Activated naive CD4-positive, alpha-beta T cell treated with anti-CD3 and anti-CD28 coated beads for 36 hours (primary cell): ENCODE results near the gene ZNF774. TPM values are rescaled to one million over a fixed set of nuclear protein-coding genes. Genes with fewer than 3 reads are reported as not detected.

Experiments
- CTCF ChIA-PET: fragments of 350-600 bp; sonication (Branson Sonifier 250); formaldehyde crosslinking; loops from one replicate; lab custom pipeline; 2021; ENCODE audit warnings: antibody characterized with exemption; lab: Charles Lee
- DNase-seq: peaks from one replicate; pipeline ENCODE4 v3.0.0-alpha.2; 2020
- H3K27ac Mint-ChIP-seq: one replicate; pipeline ENCODE4 v1.8.0; 2021; ENCODE audit warnings: mild to moderate bottlenecking, mixed read lengths
- H3K27me3 Mint-ChIP-seq: one replicate; pipeline ENCODE4 v1.8.0; 2021; ENCODE audit warnings: low read depth, mixed read lengths
- H3K36me3 Mint-ChIP-seq: one replicate; pipeline ENCODE4 v1.8.0; 2021; ENCODE audit warnings: low read depth, mixed read lengths
- H3K4me1 Mint-ChIP-seq: one replicate; pipeline ENCODE4 v1.8.0; 2021; ENCODE audit warnings: low read depth, mixed read lengths
- H3K4me3 Mint-ChIP-seq: one replicate; pipeline ENCODE4 v1.8.0; 2021; ENCODE audit warnings: mild to moderate bottlenecking, moderate library complexity, mixed read lengths
- H3K9me3 Mint-ChIP-seq: one replicate; pipeline ENCODE4 v1.8.0; 2021; ENCODE audit warnings: mixed read lengths
- intact Hi-C: fragments of 100-400 bp; cut with micrococcal nuclease; formaldehyde crosslinking; loops from one replicate; pipeline ENCODE4 v1.15.1; 2023
- total RNA-seq, 2 experiments: library from RNA; stranded (reverse); gene quantifications; one replicate each; pipeline ENCODE4 v1.2.3, GENCODE V29; 2021

Gene ZNF774
- total RNA-seq, 2 experiments from 2014 or later = 0.84 to 0.95 TPM

DNA sequence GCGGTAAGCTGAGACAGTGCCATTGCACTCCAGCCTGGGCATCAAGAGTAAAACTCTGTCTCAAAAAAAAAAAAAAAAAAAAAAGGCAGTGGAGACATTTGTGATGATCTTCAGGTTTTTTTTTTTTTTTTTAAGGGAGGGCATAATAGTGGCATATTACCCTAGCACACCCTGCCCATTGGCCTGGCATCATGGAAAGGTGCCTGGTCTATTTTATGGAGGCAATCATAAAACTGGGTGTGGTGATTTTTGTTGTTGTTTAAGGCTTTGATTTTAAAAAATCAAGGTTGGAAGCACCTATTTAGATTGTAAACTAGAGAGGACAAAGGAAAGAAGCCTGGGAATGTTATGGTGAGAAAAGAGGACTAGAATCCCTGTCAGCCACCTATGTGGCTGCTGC, 42.0 kb downstream of the ZNF774 start:
- Mint-ChIP-seq H3K9me3 (no peaks in the 10 kb centered on the region), H3K4me1 (peaks cover 71% of the 10 kb centered on the region), H3K27ac (no peak overlapping the region), H3K27me3 (no peaks in the 10 kb centered on the region), H3K36me3 (peaks cover 33% of the 10 kb centered on the region), H3K4me3 (no peak overlapping the region)
- intact Hi-C loops = no loop called here
- CTCF ChIA-PET = interaction anchor here (2.1 kb wide), 1 partner anchor 74 kb away, joined by 8 read pairs; no protein-coding TSS in a partner anchor
- DNase-seq = no peak

- CTCF ChIA-PET = interaction anchor here (0.6 to 2.1 kb wide), 2 partner anchors 75 to 161 kb away, joined by 3 to 8 read pairs; no protein-coding TSS in a partner anchor
- no peak overlapping the region for H3K4me3 Mint-ChIP-seq
- H3K9me3 Mint-ChIP-seq = no peaks in the 10 kb centered on the region
- no peak for DNase-seq
- H3K27ac Mint-ChIP-seq = no peak overlapping the region
- peaks cover 67% of the 10 kb centered on the region for H3K4me1 Mint-ChIP-seq
- H3K27me3 Mint-ChIP-seq = no peaks in the 10 kb centered on the region
- intact Hi-C loops = no loop called here
- H3K36me3 Mint-ChIP-seq = peaks cover 30% of the 10 kb centered on the region
These were observed 42.8 kb downstream of the ZNF774 start for GRCh38 chr15:90394748-90395442.

GRCh38 chr15:90396321-90396720, 44.2 kb downstream of the ZNF774 start:
- CTCF ChIA-PET = no interaction called here
- H3K27ac Mint-ChIP-seq = no peak overlapping the region

GRCh38 chr15:90400005-90400758, 48.1 kb downstream of the ZNF774 start:
- H3K4me1 Mint-ChIP-seq = peaks cover 64% of the 10 kb centered on the region
- H3K36me3 Mint-ChIP-seq = peaks cover 2% of the 10 kb centered on the region
- H3K9me3 Mint-ChIP-seq = no peaks in the 10 kb centered on the region
- CTCF ChIA-PET = interaction anchor here (1.1 to 1.9 kb wide), 3 partner anchors 12 to 82 kb away, joined by 4 to 7 read pairs (median 5); partner anchors contain the start of gene IQGAP1
- peak overlapping the region; percentile 91 for H3K27ac Mint-ChIP-seq
- no peak for DNase-seq
- intact Hi-C loops = loop anchor here (1.0 to 5.0 kb wide), 5 partner anchors 8 to 298 kb away; partner anchors contain the start of genes IDH2 and IQGAP1
- H3K4me3 Mint-ChIP-seq = peak overlapping the region; percentile 59
- H3K27me3 Mint-ChIP-seq = no peaks in the 10 kb centered on the region

More at GRCh38 chr15:90396321-90396720, 44.2 kb downstream of the ZNF774 start:
- H3K4me3 Mint-ChIP-seq = no peak overlapping the region
- peaks cover 68% of the 10 kb centered on the region for H3K4me1 Mint-ChIP-seq
- no peaks in the 10 kb centered on the region for H3K27me3 Mint-ChIP-seq
- intact Hi-C loops = no loop called here
- no peak for DNase-seq
- H3K9me3 Mint-ChIP-seq = no peaks in the 10 kb centered on the region
- peaks cover 21% of the 10 kb centered on the region for H3K36me3 Mint-ChIP-seq

DNA sequence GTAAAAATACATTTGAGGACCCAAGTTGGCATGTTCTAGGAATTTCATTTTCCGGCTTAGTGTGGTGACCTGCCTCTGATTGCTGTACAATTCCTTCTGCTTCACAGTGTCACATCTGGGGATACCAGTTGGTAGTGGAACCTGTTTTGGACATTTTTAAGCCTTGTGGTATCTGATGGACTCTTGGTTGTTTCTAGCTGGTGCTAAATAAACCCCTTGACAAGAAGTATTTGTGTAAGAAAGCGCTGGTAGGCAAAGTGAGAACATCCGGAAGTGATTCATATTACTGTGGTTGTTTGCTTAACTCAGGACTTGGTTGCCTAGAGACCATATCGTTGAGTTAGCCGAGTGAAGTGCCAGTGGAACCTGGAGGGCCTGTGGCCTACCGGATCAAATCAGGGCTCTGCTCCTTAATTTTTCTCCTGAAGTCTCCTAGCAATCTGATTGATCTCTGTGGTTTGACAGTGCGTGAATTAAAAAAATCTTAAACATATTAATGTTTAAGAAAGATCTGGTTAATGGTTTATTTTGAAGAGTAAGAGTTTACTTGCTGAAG, 48.8 kb downstream of the ZNF774 start:
- DNase-seq = peak; percentile 74
- peaks cover 61% of the 10 kb centered on the region for H3K4me1 Mint-ChIP-seq
- no peaks in the 10 kb centered on the region for H3K27me3 Mint-ChIP-seq
- intact Hi-C loops = loop anchor here (1.0 to 5.0 kb wide), 5 partner anchors 7 to 299 kb away; partner anchors contain the start of genes IDH2 and IQGAP1
- peaks cover 2% of the 10 kb centered on the region for H3K36me3 Mint-ChIP-seq
- CTCF ChIA-PET = interaction anchor here (0.6 to 1.1 kb wide), 3 partner anchors 26 to 48 kb away, joined by 3 to 4 read pairs (median 3); no protein-coding TSS in a partner anchor
- H3K27ac Mint-ChIP-seq = peak overlapping the region; percentile 91
- no peaks in the 10 kb centered on the region for H3K9me3 Mint-ChIP-seq
- peak overlapping the region; percentile 59 for H3K4me3 Mint-ChIP-seq

- peaks cover 62% of the 10 kb centered on the region for H3K4me1 Mint-ChIP-seq
- H3K9me3 Mint-ChIP-seq = no peaks in the 10 kb centered on the region
- H3K36me3 Mint-ChIP-seq = peaks cover 2% of the 10 kb centered on the region
- CTCF ChIA-PET = interaction anchor here (0.6 to 1.2 kb wide), 5 partner anchors 10 to 49 kb away, joined by 3 to 4 read pairs (median 3); no protein-coding TSS in a partner anchor
- intact Hi-C loops = loop anchor here (5.0 kb wide), 2 partner anchors 276 to 299 kb away; partner anchors contain the start of gene IDH2
- DNase-seq = no peak
- peak overlapping the region; percentile 62 for H3K27ac Mint-ChIP-seq
- no peak overlapping the region for H3K4me3 Mint-ChIP-seq
- H3K27me3 Mint-ChIP-seq = no peaks in the 10 kb centered on the region
These were observed 49.4 kb downstream of the ZNF774 start for GRCh38 chr15:90401495-90401894.

DNA sequence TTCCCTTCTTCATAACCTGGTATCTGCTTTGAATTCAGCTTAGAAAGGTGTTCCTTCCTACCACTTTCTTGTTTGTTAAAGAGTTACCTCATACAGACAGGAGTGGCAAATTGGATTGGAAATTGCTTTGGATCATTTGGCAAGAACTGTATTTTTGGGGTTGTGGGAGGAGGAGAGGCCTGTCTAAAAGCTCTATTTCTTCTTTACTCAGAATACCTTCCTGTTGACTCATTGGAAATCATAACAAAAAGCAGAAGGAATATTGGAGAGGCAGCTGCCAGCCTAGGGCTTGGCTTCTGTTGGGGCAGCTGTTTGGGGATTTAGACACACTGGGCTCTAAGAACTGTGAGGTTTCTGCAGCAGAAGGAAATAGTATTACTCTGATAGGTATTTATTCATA, 50.1 kb downstream of the ZNF774 start:
- intact Hi-C loops = loop anchor here (5.0 kb wide), 2 partner anchors 275 to 300 kb away; partner anchors contain the start of gene IDH2
- no peak for DNase-seq
- H3K9me3 Mint-ChIP-seq = no peaks in the 10 kb centered on the region
- peak overlapping the region; percentile 7 for H3K27ac Mint-ChIP-seq
- peaks cover 2% of the 10 kb centered on the region for H3K36me3 Mint-ChIP-seq
- H3K4me1 Mint-ChIP-seq = peaks cover 65% of the 10 kb centered on the region
- H3K27me3 Mint-ChIP-seq = no peaks in the 10 kb centered on the region
- CTCF ChIA-PET = interaction anchor here (1.1 to 1.2 kb wide), 2 partner anchors 11 to 16 kb away, joined by 3 read pairs; no protein-coding TSS in a partner anchor
- no peak overlapping the region for H3K4me3 Mint-ChIP-seq

GRCh38 chr15:90402767-90403166, 50.7 kb downstream of the ZNF774 start:
- Mint-ChIP-seq H3K9me3 (no peaks in the 10 kb centered on the region), H3K27ac (no peak overlapping the region), H3K27me3 (no peaks in the 10 kb centered on the region), H3K4me3 (no peak overlapping the region), H3K36me3 (peaks cover 2% of the 10 kb centered on the region), H3K4me1 (peaks cover 68% of the 10 kb centered on the region)
- intact Hi-C loops = loop anchor here (5.0 kb wide), 2 partner anchors 275 to 300 kb away; partner anchors contain the start of gene IDH2
- DNase-seq = no peak
- CTCF ChIA-PET = interaction anchor here (0.6 to 1.2 kb wide), 3 partner anchors 11 to 48 kb away, joined by 3 read pairs; no protein-coding TSS in a partner anchor

- H3K4me1 Mint-ChIP-seq = peaks cover 75% of the 10 kb centered on the region
- peaks cover 3% of the 10 kb centered on the region for H3K9me3 Mint-ChIP-seq
- H3K36me3 Mint-ChIP-seq = peaks cover 9% of the 10 kb centered on the region
- H3K27ac Mint-ChIP-seq = no peak overlapping the region
- DNase-seq = no peak
- intact Hi-C loops = no loop called here
- H3K4me3 Mint-ChIP-seq = no peak overlapping the region
- no peaks in the 10 kb centered on the region for H3K27me3 Mint-ChIP-seq
- CTCF ChIA-PET = interaction anchor here (0.6 to 1.0 kb wide), 3 partner anchors 8 to 84 kb away, joined by 3 to 4 read pairs (median 4); no protein-coding TSS in a partner anchor
These were observed 53.0 kb downstream of the ZNF774 start for GRCh38 chr15:90405055-90405607.

GRCh38 chr15:90407336-90407735, 55.3 kb downstream of the ZNF774 start:
- DNase-seq = no peak
- H3K4me3 Mint-ChIP-seq = no peak overlapping the region
- intact Hi-C loops = no loop called here
- peaks cover 3% of the 10 kb centered on the region for H3K9me3 Mint-ChIP-seq
- H3K27ac Mint-ChIP-seq = no peak overlapping the region
- H3K27me3 Mint-ChIP-seq = no peaks in the 10 kb centered on the region
- CTCF ChIA-PET = interaction anchor here (0.6 to 1.3 kb wide), 2 partner anchors 75 to 112 kb away, joined by 4 to 5 read pairs; no protein-coding TSS in a partner anchor
- H3K36me3 Mint-ChIP-seq = peaks cover 10% of the 10 kb centered on the region
- H3K4me1 Mint-ChIP-seq = peaks cover 66% of the 10 kb centered on the region

DNA sequence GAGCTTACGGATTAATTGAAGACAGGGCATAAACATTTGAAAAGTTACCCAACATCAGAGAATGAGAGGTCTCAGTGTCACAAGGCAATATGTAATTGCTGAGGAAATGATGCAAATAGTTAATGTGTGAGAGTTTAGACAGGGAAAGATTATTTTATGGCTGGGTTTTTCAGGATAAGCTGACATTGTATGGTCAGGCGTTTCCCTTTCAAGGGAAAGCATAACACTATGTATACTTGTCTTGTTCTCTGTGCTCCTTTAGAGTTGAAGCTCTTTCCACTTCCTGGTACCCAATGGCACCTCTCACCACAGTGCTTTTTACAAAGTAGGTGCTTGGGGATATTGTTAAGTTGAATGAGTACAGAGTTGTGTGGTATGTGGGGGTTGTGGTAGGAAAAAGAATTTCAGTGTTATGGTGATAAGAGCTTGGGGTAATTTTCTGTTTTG, 55.8 kb downstream of the ZNF774 start:
- peak; percentile 37 for DNase-seq
- Mint-ChIP-seq H3K9me3 (peaks cover 3% of the 10 kb centered on the region), H3K27ac (peak overlapping the region; percentile 60), H3K27me3 (no peaks in the 10 kb centered on the region), H3K4me1 (peaks cover 69% of the 10 kb centered on the region), H3K4me3 (no peak overlapping the region), H3K36me3 (peaks cover 10% of the 10 kb centered on the region)
- intact Hi-C loops = loop anchor here (1.0 kb wide), 2 partner anchors 8 to 11 kb away; no protein-coding TSS in a partner anchor
- CTCF ChIA-PET = interaction anchor here (0.6 to 1.3 kb wide), 2 partner anchors 74 to 838 kb away, joined by 4 to 5 read pairs; no protein-coding TSS in a partner anchor
